A673 (cell line): ENCODE data around the gene ASIC3. TPM values are rescaled to one million over a fixed set of nuclear protein-coding genes. Genes with fewer than 3 reads are reported as not detected.

Experiments used
- BruUV-seq: library from RNA; stranded (reverse); fragments of 400-500 nt; replicated peaks from 2 replicates; lab custom pipeline; 2021; lab: Mats Ljungman, UMichigan
- CTCF ChIA-PET: fragments of 300-600 bp; sonication (Branson Sonifier 250); formaldehyde crosslinking; loops from one replicate; lab custom pipeline; 2022; ENCODE audit warnings: antibody characterized with exemption; lab: Charles Lee
- POLR2A ChIA-PET: fragments of 300-600 bp; sonication (Branson Sonifier 250); formaldehyde crosslinking; loops from one replicate; lab custom pipeline; 2022; ENCODE audit warnings: antibody characterized with exemption; ENCODE audit not compliant: low non-redundant PET; lab: Charles Lee
- DNase-seq: peaks from one replicate; pipeline ENCODE4 v3.0.0-alpha.2; 2015; ENCODE audit warnings: low spot score
- H3K27ac ChIP-seq: fragments of 200-600 bp; sonication (generic); 2 replicates; pipeline ENCODE4 v1.5.1; 2016; ENCODE audit warnings: mixed run types, low read depth, mild to moderate bottlenecking, mixed read lengths, antibody characterized with exemption, low read length; ENCODE audit not compliant: poor library complexity, severe bottlenecking
- H3K27me3 ChIP-seq: fragments of 200-600 bp; sonication (generic); replicated peaks from 2 replicates; pipeline ENCODE4 v1.6.1; 2017; ENCODE audit warnings: mixed run types, low read depth, mild to moderate bottlenecking, mixed read lengths, antibody characterized with exemption, low read length; ENCODE audit not compliant: insufficient read depth, poor library complexity
- H3K36me3 ChIP-seq: fragments of 200-600 bp; sonication (generic); 2 replicates; pipeline ENCODE4 v1.6.1; 2016; ENCODE audit warnings: mixed run types, mild to moderate bottlenecking, mixed read lengths, antibody characterized with exemption, low read length; ENCODE audit not compliant: insufficient read depth, poor library complexity, severe bottlenecking
- H3K4me1 ChIP-seq: fragments of 200-600 bp; sonication (generic); 2 replicates; pipeline ENCODE4 v1.6.1; 2017; ENCODE audit warnings: mixed run types, mild to moderate bottlenecking, mixed read lengths, antibody characterized with exemption, low read length; ENCODE audit not compliant: insufficient read depth, poor library complexity, severe bottlenecking
- H3K4me3 ChIP-seq: fragments of 200-600 bp; sonication (generic); 2 replicates; pipeline ENCODE4 v1.5.1; 2016; ENCODE audit warnings: low read depth, mixed run types, mild to moderate bottlenecking, mixed read lengths, low read length; ENCODE audit not compliant: poor library complexity, severe bottlenecking
- H3K9me3 ChIP-seq: fragments of 200-600 bp; sonication (generic); 2 replicates; pipeline ENCODE4 v1.6.1; 2016; ENCODE audit warnings: mixed run types, low read depth, mild to moderate bottlenecking, mixed read lengths, antibody characterized with exemption, low read length; ENCODE audit not compliant: poor library complexity, severe bottlenecking
- CTCF ChIP-seq: fragments of 300-800, 200-600 bp; sonication (generic); conservative IDR thresholded peaks from 2 replicates; pipeline ENCODE4 v1.5.1; 2017; ENCODE audit warnings: low read depth, mild to moderate bottlenecking, antibody characterized with exemption, low read length, moderate library complexity, mixed read lengths
- EZH2 ChIP-seq: fragments of 200-600 bp; sonication (generic); IDR thresholded peaks from 2 replicates; pipeline ENCODE4 v1.6.1; 2017; ENCODE audit warnings: borderline replicate concordance, low read depth, mild to moderate bottlenecking, mixed read lengths, antibody characterized with exemption, low read length; ENCODE audit not compliant: poor library complexity, severe bottlenecking
- intact Hi-C: fragments of 100-400 bp; cut with micrococcal nuclease; formaldehyde crosslinking; loops from one replicate; pipeline ENCODE4 v1.10.0; 2022; ENCODE audit not compliant: unreplicated experiment
- total RNA-seq: library from RNA; stranded (reverse); gene quantifications from 2 replicates; pipeline ENCODE4 v1.2.3, GENCODE V29; 2021

Gene ASIC3
- total RNA-seq, 1 experiment from 2014 or later = 4.5 TPM

DNA sequence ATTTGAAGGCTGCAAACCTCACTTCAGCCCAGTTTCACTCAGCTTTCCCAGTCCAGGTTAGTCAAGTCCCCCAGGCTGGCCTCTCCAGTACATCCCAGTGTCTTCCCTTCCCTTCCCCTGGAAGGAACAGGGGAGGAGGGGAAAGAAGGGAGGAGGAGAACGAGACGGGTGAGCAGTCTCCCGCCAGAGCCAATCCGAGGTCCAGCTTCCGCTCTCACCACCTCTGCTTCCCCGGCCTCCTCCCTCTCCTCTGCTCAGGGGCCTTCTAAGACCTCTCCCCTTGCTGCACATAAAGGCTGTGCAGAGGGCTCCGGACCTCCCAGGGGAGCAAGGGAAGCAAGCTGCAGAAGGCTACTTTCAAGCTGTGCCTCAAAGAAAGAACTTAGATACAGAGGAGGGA lies 28.1 kb upstream of the ASIC3 start:
- CTCF ChIA-PET = no interaction called here
- no peaks in the 10 kb centered on the region for H3K36me3 ChIP-seq
- POLR2A ChIA-PET = no interaction called here
- H3K4me1 ChIP-seq = peaks cover 10% of the 10 kb centered on the region
- intact Hi-C loops = no loop called here
- no peak for DNase-seq
- no peaks in the 10 kb centered on the region for H3K9me3 ChIP-seq
- no TSS peak for BruUV-seq
- H3K27ac ChIP-seq = no peak overlapping the region
- TF ChIP-seq CTCF (no peak), EZH2 (no peak)
- no peak overlapping the region for H3K4me3 ChIP-seq
- H3K27me3 ChIP-seq = peaks cover 6% of the 10 kb centered on the region

DNA sequence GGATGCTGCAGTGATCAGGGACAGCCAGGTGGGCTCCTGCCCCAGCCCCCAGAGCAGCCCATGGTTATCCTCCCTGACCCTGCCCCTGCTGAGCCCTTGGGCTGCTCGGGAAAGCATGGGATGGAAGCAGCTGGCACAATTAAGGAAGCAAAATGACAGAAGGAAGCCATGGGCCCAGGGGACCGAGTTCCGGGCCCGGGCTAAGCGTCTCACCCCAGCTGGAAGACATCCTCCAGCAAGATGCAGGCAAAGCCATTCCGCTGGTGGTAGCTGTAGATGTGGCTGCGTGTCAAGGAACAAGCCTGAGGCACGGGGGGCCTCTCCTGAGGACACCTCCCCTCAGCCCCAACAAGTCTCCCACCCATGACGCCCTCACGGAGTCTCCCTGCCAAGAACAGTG lies 25.1 kb upstream of the ASIC3 start:
- CTCF ChIA-PET = no interaction called here
- no TSS peak for BruUV-seq
- DNase-seq = no peak
- Histone ChIP-seq H3K36me3 (no peaks in the 10 kb centered on the region), H3K27me3 (peaks cover 6% of the 10 kb centered on the region), H3K27ac (no peak overlapping the region), H3K4me3 (no peak overlapping the region), H3K4me1 (peaks cover 8% of the 10 kb centered on the region), H3K9me3 (no peaks in the 10 kb centered on the region)
- TF ChIP-seq CTCF (no peak), EZH2 (no peak)
- POLR2A ChIA-PET = no interaction called here
- intact Hi-C loops = no loop called here

- peaks cover 3% of the 10 kb centered on the region for H3K27me3 ChIP-seq
- H3K36me3 ChIP-seq = no peaks in the 10 kb centered on the region
- no TSS peak for BruUV-seq
- no peaks in the 10 kb centered on the region for H3K9me3 ChIP-seq
- TF ChIP-seq EZH2 (no peak), CTCF (no peak)
- POLR2A ChIA-PET = interaction anchor here (0.7 kb wide), 1 partner anchor 77 kb away, joined by 5 read pairs; no protein-coding TSS in a partner anchor
- H3K27ac ChIP-seq = no peak within 1 kb of the TSS
- H3K4me3 ChIP-seq = no peak within 1 kb of the TSS
- intact Hi-C loops = no loop called here
- DNase-seq = no peak
- no peaks in the 10 kb centered on the region for H3K4me1 ChIP-seq
- CTCF ChIA-PET = no interaction called here
These were observed 23.8 kb upstream of the ASIC3 start, which contains the start of gene ATG9B for GRCh38 chr7:151024435-151025056. Gene ATG9B (minus strand): TSS chr7:151024494. CDS start chr7:151024423, 71 bp downstream.
